Measurements from ENCODE around the gene LSS.

The LSS gene

DNA sequence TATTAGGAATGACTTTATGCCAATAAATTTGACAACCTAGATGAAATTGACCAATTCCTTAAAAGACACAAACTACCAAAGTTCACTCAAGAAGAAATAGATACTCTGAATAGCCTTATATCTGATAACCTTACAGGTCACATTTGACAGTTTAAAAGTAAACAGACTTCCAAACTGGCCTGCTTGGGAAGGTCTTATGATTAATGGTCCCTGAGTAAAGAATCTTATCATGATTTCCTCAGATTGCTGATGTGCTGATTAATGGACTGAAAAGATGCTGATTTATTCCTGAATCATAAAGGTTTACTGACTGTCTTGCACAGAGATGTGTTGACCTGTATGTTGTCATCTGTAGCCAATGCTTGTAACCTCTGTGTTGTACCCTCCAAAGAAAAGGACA, 63.5 kb downstream of the LSS start:
- no peak for DNase-seq

GRCh38 chr21:46163380-46163779, 65.2 kb downstream of the LSS start:
- no peak for DNase-seq

- no peak for DNase-seq
These were observed 66.7 kb downstream of the LSS start for GRCh38 chr21:46161633-46162592.

- no peak for DNase-seq
These were observed 67.5 kb downstream of the LSS start for GRCh38 chr21:46160907-46161632.

DNA sequence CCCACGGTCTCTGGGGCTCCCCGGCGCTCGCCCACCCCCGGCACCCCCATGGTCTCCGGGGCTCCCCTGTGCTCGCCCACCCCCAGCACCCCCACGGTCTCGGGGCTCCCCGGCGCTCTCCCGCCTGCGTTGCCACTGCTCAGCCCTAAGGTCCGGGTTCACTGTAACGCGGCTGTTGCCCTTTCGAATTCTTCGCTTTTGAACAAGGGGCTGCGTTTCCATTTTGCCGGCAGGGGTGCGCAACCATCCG, 68.0 kb downstream of the LSS start:
- DNase-seq: no peak

GRCh38 chr21:46159841-46160656, 68.5 kb downstream of the LSS start:
- no peak for DNase-seq

GRCh38 chr21:46159390-46159789, 69.2 kb downstream of the LSS start:
- DNase-seq: no peak

- no peak for DNase-seq
These were observed 69.8 kb downstream of the LSS start for GRCh38 chr21:46158666-46159300.

DNA sequence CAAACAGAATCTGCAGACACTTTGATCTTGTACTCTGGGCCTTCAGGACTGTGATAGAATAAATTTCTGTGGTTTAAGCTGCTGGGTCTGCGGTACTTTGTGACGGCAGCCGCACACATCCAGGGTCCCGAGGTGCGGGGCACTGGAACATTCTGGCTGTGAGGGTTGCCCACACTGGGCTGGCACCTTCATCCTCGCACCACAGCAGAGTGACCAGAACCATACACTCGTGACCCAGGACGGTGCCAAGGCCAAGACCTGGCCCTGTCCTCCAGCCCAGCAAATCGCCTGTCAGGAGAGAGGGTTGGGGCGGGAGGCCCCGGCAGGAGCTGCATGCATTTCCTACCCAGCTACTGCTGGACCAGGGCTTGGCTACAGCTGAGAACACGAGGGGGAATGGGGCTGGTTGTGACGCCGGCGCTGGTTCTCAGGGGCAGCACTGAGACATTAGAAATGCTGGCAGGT, 70.6 kb downstream of the LSS start:
- DNase-seq: no peak

GRCh38 chr21:46157396-46157986, 71.1 kb downstream of the LSS start:
- no peak for DNase-seq

DNA sequence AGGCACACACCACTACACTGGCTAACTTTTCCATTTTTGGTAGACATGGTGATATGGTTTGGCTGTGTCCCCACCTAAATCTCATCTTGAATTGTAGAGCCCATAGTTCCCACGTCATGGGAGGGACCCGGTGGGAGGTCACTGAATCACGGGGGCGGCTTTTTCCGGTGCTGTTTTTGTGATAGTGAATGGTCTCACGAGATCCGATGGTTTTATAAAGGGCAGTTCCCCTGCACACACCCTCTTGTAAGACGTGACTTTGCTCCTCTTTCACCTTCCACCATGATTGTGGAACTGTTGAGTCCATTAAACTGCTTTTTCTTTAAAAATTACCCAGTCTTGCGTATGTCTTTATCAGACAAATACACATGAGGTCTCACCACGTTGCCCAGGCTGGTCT, 71.9 kb downstream of the LSS start:
- no peak for DNase-seq

DNA sequence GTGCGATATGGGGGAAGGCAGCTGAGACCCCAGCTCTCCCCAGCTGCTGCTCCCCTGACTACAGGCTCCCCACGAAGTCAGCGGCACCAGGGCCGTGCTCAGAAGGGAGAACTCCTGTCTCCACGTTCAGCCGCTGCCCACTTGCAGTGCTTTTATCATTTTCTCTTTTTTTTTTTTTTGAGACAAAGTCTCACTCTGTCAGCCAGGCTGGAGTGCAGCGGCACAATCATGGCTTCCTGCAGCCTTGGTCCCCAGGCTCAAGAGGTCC, 72.3 kb downstream of the LSS start:
- no peak for DNase-seq

DNA sequence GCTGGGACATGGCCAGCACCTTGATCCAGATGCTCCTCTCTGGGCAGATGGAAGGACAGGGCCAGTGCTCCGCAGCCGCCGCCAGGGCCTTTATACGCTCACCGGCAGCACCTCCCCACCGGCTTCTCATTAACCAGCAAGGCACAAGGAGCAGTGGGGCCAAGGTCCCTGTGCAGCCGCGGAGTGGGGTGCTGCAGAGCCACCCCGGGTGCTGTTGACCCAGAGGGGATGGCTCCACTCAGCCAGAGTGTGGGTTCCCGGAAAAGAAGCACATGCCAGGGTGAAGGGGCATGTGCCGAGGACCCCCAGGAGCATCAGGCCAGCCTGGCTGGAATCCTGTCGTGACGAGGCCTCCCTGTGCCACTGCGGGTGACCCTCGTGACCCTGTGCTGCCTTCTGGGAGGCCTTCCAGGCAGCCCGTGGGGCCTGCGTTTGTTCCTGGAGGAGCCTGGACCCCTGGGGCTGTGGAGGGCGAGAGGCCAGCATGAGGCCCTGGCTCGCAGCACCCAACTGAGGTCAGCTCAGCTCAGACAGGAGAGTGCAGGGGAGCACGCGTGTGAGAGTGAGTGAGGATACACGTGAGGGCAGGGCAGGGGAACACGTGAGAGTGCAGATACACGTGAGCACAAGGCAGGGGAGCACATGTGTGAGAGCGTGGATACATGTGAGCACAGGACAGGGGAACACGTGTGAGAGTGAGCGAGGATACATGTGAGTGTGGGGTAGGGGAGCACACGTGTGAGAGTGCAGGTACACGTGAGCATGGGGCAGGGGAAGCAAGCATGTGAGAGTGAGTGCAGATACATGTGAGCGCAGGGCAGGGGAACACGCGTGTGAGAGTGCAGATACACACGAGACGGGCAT, 72.8 kb downstream of the LSS start, which contains the start of gene FTCD:
TSS of gene FTCD (minus strand) at position 66 of the 864 bp plus-strand sequence. CDS start at position 10, 56 bp downstream.
- no peak for DNase-seq

- no peak for DNase-seq
These were observed 73.5 kb downstream of the LSS start for GRCh38 chr21:46154955-46155513.

GRCh38 chr21:46154155-46154954, 74.2 kb downstream of the LSS start:
- DNase-seq: no peak

- DNase-seq: no peak
These were observed 75.1 kb downstream of the LSS start for GRCh38 chr21:46153247-46154154.

DNA sequence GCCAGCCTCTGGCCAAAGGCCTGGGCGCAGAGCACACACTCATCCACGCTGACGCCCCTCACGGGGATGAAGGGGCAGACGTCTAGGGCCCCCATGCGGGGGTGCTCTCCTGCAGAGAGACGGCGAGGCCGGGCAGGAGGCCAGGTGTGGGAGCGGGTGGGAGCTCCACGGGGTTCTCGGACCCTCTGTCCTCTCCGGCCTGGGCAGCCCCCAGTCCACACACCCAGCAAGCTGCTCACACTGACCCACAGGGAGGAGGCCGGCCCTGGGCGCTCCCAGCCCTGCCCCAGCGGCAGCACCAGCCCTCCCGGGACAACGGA, 75.7 kb downstream of the LSS start:
- DNase-seq: no peak

DNA sequence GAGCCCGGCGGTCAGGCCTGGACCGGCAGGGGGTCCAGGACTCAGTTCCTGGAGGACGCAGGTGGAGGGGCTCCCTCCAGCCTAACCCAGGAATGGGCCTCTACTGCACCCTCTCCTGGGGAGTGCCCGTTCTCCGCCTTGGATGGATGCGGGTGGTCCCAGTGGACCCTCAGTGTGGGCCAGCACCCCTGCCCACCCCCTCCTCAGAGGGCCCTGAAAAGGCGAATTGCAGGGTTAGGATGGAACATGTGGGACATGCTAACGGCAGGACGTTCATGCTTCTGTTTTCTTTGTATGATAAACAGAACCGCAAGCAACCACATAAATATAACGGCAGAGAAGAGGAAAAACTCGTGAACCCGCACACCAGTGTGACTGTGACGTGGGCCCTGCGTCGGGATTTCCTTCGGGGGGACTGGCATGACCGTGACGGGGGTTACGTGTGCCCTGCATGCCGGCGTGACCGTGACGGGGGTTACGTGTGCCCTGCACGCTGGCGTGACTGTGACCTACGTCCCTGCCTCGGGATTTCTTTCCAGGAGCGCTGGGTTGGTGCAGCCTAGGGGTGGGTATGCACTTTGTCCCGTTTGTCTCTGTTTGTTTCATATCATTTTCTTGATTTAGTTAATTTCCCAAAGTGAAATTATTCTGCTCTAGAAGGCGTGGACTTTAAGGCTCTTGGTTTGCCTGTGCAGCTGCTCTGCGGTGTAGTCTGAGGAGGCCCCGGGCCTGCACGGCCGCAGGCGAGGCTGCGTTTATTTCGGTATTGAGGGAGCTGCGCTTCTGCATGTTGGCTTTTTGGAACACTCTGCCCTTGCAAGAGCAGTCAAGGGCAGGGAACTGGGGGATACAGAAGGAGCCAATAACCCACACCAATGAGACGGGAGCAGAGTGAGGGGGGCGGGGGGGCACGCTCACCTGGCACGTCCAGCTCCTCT, 76.3 kb downstream of the LSS start:
- DNase-seq: no peak

Data from cerebellar nuclear complex (tissue), 1 donor.